Lower leg skin (tissue), 4 donors: ENCODE results near the gene POU6F2. TPM values are rescaled to one million over a fixed set of nuclear protein-coding genes. Genes with fewer than 3 reads are reported as not detected.

ENCODE experiments used
- DNase-seq, 2 donors: peaks; one replicate each; pipeline ENCODE4 v3.0.0-alpha.2; 2019; ENCODE audit warnings: low spot score in 2 of 2
- H3K4me3 ChIP-seq: fragments of 200-600 bp; sonication (generic); 2 replicates; pipeline ENCODE4 v1.5.1; 2017; ENCODE audit warnings: mild to moderate bottlenecking, low read depth; ENCODE audit not compliant: poor library complexity, severe bottlenecking
- CTCF ChIP-seq, 3 donors: fragments of 450-650 bp; IDR thresholded peaks; one replicate each; pipeline ENCODE4 v1.5.1; 2016; ENCODE audit warnings: antibody characterized with exemption in 3 of 3, mild to moderate bottlenecking in 3 of 3, moderate library complexity in 2 of 3
- POLR2A ChIP-seq, 2 donors: fragments of 450-650 bp; IDR thresholded peaks; one replicate each; pipeline ENCODE4 v1.6.1; 2016 to 2017; ENCODE audit warnings: antibody characterized with exemption in 2 of 2, mild to moderate bottlenecking in 1 of 2, moderate library complexity in 1 of 2
- WGBS, 2 donors: methylation state at CpG; one replicate each; pipeline ENCODE4 v1.1.5; 2018; 5-methylcytosine and 5-hydroxymethylcytosine counted together
- intact Hi-C: fragments of 100-400 bp; cut with DNase I; formaldehyde crosslinking; loops from one replicate; pipeline ENCODE4 v1.15.0; 2023; ENCODE audit warnings: low total_unique reads
- total RNA-seq, 4 donors: library from RNA; depleted of rRNA; stranded (reverse); fragments of >200 nt; gene quantifications; one replicate each; pipeline ENCODE4 v1.1.0, GENCODE V29; 2016

The POU6F2 gene
- total RNA-seq, 4 donors from 2014 or later = 0.36 TPM; not detected in 3

DNA sequence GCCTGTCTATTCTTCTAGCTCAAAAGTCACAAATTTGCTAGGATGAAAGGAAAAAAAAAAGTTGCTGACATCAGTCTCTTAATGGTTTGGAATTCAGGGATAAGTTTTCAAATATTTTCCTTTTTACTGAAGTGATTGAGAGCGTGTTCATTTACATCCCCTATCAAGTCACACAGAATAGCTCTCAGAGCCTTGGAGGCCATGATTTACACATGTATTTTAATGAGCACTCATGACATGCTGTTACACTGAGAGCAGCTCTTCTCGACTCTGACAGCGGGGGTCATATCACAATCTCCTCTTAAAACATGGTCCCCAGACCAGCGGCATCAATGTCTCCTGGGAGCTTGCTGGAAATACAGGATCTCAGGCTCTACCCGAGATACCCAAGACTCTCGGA, 232.7 kb downstream of the POU6F2 start:
- H3K4me3 ChIP-seq = no peak overlapping the region
- 71 to 86% methylated on average over 6 of the region's 6 CpGs for WGBS, 2 donors
- no peak for DNase-seq
- TF ChIP-seq POLR2A (IDR thresholded peaks at IDR 0.05) (no peak), CTCF (IDR thresholded peaks at IDR 0.05) (no peak)
- intact Hi-C loops = no loop called here

DNA sequence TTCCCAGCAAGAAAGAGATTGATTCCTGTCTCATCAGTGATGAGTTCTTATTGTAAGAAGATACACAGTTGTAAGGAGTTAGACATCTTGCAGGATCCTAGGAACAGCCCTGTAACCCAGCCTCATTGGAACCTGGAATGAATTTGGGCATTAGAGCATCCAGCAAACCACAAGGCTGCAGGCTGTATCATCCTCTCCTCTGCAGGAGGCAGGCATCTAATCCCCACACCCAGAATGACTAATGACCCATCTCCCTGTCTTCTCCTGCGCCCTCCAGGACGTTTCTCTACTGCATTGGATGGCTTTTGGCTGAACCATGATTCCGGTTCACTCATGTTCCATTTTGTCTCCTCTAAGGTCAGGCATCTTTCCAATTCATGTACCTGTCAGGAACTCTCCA, 233.9 kb downstream of the POU6F2 start:
- no peak overlapping the region for H3K4me3 ChIP-seq
- no peak for TF ChIP-seq POLR2A (IDR thresholded peaks at IDR 0.05)
- TF ChIP-seq CTCF (IDR thresholded peaks at IDR 0.05) = no peak
- intact Hi-C loops = no loop called here
- DNase-seq = no peak
- 53 to 62% methylated on average over 3 of the region's 3 CpGs for WGBS, 2 donors

- intact Hi-C loops = no loop called here
- 30% methylated on average over 2 of the region's 2 CpGs for WGBS, 2 donors
- DNase-seq = no peak
- TF ChIP-seq POLR2A (IDR thresholded peaks at IDR 0.05) (no peak), CTCF (IDR thresholded peaks at IDR 0.05) (no peak)
- no peak overlapping the region for H3K4me3 ChIP-seq
Measured at GRCh38 chr7:39212876-39213275, 235.2 kb downstream of the POU6F2 start.

- no peak overlapping the region for H3K4me3 ChIP-seq
- intact Hi-C loops = no loop called here
Measured at GRCh38 chr7:39217783-39218182, 240.1 kb downstream of the POU6F2 start.

GRCh38 chr7:39219869-39220268, 242.2 kb downstream of the POU6F2 start:
- TF ChIP-seq POLR2A (IDR thresholded peaks at IDR 0.05) = no peak
- TF ChIP-seq CTCF (IDR thresholded peaks at IDR 0.05) = no peak
- DNase-seq = no peak
- 72 to 82% methylated on average over 4 of the region's 4 CpGs for WGBS, 2 donors
- intact Hi-C loops = no loop called here
- H3K4me3 ChIP-seq = no peak overlapping the region

More at GRCh38 chr7:39217783-39218182, 240.1 kb downstream of the POU6F2 start:
- no peak for DNase-seq
- WGBS, 2 donors = 58 to 60% methylated on average over 3 of the region's 3 CpGs
- TF ChIP-seq CTCF (IDR thresholded peaks at IDR 0.05) = no peak
- no peak for TF ChIP-seq POLR2A (IDR thresholded peaks at IDR 0.05)

DNA sequence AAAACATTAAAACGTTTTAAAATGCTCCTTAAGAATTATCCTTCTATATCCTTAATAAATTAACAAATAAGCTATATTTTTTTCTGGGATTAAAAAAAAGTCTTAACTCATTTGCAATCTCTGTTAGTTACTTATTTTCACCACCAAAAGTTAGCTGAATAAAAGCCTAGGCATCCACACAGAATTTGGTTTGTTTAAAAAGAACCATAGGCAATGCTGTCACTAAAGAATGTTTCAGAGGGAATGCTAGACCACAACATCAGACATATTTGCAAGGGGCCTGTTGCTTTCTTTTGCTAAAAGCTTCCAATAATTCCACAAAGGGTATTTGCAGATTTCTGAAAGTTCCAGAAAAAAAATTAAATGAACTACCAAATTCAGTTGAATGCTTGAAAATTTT, 244.2 kb downstream of the POU6F2 start:
- no peak overlapping the region for H3K4me3 ChIP-seq
- intact Hi-C loops = no loop called here
- 53 to 59% methylated on average over 1 of the region's 1 CpG for WGBS, 2 donors
- no peak for DNase-seq
- TF ChIP-seq POLR2A (IDR thresholded peaks at IDR 0.05) (no peak), CTCF (IDR thresholded peaks at IDR 0.05) (no peak)
